GM03348 (cell line): ENCODE results near the gene PEX26.
A peak's percentile ranks its signal among the peaks of the same experiment; 100 is the strongest.
"Not testable (repeated sequence)": the region's sequence is repeated elsewhere in the genome, so short reads cannot be mapped to it uniquely, and the experiment has no call there.

Experiments used
- DNase-seq: peaks from one replicate; pipeline ENCODE4 v3.0.0; 2012; ENCODE audit warnings: low spot score

The PEX26 gene

GRCh38 chr22:18077639-18078328, at the start of gene PEX26:
TSS of gene PEX26 (plus strand) at chr22:18077990. CDS start at chr22:18078377, 387 bp downstream.
- DNase-seq = peak; percentile 96

- no peak for DNase-seq
Measured at GRCh38 chr22:18028817-18029527, 48.8 kb upstream of the PEX26 start.

- no peak for DNase-seq
Measured at GRCh38 chr22:18029686-18030267, 48.0 kb upstream of the PEX26 start.

- DNase-seq = peak; percentile 79
Measured at GRCh38 chr22:18031695-18032454, 45.9 kb upstream of the PEX26 start.

GRCh38 chr22:18032455-18033101, 45.2 kb upstream of the PEX26 start:
- DNase-seq = peak; percentile 64

GRCh38 chr22:18033204-18033998, 44.4 kb upstream of the PEX26 start:
- DNase-seq = peak; percentile 74

- no peak for DNase-seq
Measured at GRCh38 chr22:18034076-18034475, 43.7 kb upstream of the PEX26 start.

- DNase-seq = no peak
Measured at GRCh38 chr22:18035751-18036150, 42.0 kb upstream of the PEX26 start.

- DNase-seq = not testable (repeated sequence)
Measured at GRCh38 chr22:18040898-18041297, 36.9 kb upstream of the PEX26 start.

- no peak for DNase-seq
Measured at GRCh38 chr22:18042685-18043084, 35.1 kb upstream of the PEX26 start.

GRCh38 chr22:18044548-18045271, 33.1 kb upstream of the PEX26 start:
- DNase-seq = no peak

- no peak for DNase-seq
Measured at GRCh38 chr22:18045794-18046193, 32.0 kb upstream of the PEX26 start.

GRCh38 chr22:18048041-18048440, 29.7 kb upstream of the PEX26 start:
- no peak for DNase-seq

GRCh38 chr22:18048441-18048898, 29.3 kb upstream of the PEX26 start:
- no peak for DNase-seq

- no peak for DNase-seq
Measured at GRCh38 chr22:18050065-18050464, 27.7 kb upstream of the PEX26 start.

GRCh38 chr22:18051113-18051512, 26.7 kb upstream of the PEX26 start:
- not testable (repeated sequence) for DNase-seq

- not testable (repeated sequence) for DNase-seq
Measured at GRCh38 chr22:18053216-18053946, 24.4 kb upstream of the PEX26 start.

- no peak for DNase-seq
Measured at GRCh38 chr22:18055619-18056160, 22.1 kb upstream of the PEX26 start.

- peak; percentile 75 for DNase-seq
Measured at GRCh38 chr22:18056161-18056666, 21.6 kb upstream of the PEX26 start.
